ENCODE data around the gene NPY2R. TPM values are rescaled to one million over a fixed set of nuclear protein-coding genes. Genes with fewer than 3 reads are reported as not detected.

Gene NPY2R
- total RNA-seq, 1 experiment from 2014 or later: not detected

DNA sequence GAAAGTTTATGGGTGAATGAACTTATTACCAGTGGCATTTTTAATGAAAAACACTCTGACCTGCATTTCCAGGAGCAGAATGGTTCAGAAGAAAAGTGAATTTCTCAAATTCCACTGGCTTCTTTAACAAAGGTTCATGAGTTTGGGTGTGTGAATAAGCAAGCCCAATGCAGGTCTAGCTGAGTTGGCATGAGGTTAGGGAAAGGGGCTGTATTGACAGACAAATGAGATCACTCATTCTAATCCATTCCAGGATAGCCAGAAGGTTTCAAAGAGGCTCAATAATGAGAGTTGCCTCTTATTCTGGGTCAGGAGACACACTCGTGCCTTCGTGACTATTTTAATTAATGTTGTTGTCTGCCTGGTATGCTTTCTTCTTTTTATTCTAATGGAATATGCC, 43.7 kb upstream of the NPY2R start:
- Histone ChIP-seq H3K4me3 (ENCODE audit: low read depth in 2 of 2, low read length in 2 of 2) (no peak overlapping the region), H3K4me1 (ENCODE audit: control insufficient read depth, insufficient read depth, low read length) (no peaks in the 10 kb centered on the region), H3K27me3 (ENCODE audit: control insufficient read depth, insufficient read depth, low read length) (no peaks in the 10 kb centered on the region), H3K9me3 (ENCODE audit: control insufficient read depth, insufficient read depth, low read depth, low read length) (no peaks in the 10 kb centered on the region), H3K27ac (ENCODE audit: low read length) (no peak overlapping the region), H3K36me3 (ENCODE audit: control insufficient read depth, insufficient read depth, low read length) (no peaks in the 10 kb centered on the region)
- in situ Hi-C loops (cut with HindIII; ENCODE audit: low pct_unique_long_range_greater_than_20kb, low sequenced_read_pairs) (no loop called here), intact Hi-C loops (cut with micrococcal nuclease; ENCODE audit: unreplicated experiment) (no loop called here)
- TF ChIP-seq TCF7L2 (IDR thresholded peaks at IDR 0.05; ENCODE audit: low read depth, low read length): no peak
- no peak for TF ChIP-seq SIN3A (IDR thresholded peaks at IDR 0.05; ENCODE audit: borderline replicate concordance, insufficient read depth, low read depth, low read length)
- no peak for TF ChIP-seq POLR2AphosphoS5 (IDR thresholded peaks at IDR 0.05; ENCODE audit: low read depth, low read length)
- TF ChIP-seq, protein P1, sequence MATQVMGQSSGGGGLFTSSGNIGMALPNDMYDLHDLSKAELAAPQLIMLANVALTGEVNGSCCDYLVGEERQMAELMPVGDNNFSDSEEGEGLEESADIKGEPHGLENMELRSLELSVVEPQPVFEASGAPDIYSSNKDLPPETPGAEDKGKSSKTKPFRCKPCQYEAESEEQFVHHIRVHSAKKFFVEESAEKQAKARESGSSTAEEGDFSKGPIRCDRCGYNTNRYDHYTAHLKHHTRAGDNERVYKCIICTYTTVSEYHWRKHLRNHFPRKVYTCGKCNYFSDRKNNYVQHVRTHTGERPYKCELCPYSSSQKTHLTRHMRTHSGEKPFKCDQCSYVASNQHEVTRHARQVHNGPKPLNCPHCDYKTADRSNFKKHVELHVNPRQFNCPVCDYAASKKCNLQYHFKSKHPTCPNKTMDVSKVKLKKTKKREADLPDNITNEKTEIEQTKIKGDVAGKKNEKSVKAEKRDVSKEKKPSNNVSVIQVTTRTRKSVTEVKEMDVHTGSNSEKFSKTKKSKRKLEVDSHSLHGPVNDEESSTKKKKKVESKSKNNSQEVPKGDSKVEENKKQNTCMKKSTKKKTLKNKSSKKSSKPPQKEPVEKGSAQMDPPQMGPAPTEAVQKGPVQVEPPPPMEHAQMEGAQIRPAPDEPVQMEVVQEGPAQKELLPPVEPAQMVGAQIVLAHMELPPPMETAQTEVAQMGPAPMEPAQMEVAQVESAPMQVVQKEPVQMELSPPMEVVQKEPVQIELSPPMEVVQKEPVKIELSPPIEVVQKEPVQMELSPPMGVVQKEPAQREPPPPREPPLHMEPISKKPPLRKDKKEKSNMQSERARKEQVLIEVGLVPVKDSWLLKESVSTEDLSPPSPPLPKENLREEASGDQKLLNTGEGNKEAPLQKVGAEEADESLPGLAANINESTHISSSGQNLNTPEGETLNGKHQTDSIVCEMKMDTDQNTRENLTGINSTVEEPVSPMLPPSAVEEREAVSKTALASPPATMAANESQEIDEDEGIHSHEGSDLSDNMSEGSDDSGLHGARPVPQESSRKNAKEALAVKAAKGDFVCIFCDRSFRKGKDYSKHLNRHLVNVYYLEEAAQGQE (IDR thresholded peaks at IDR 0.05; ENCODE audit: insufficient read depth in 1 of 2, low read depth in 2 of 2, low read length in 1 of 2): no peak
- TF ChIP-seq, protein P2, sequence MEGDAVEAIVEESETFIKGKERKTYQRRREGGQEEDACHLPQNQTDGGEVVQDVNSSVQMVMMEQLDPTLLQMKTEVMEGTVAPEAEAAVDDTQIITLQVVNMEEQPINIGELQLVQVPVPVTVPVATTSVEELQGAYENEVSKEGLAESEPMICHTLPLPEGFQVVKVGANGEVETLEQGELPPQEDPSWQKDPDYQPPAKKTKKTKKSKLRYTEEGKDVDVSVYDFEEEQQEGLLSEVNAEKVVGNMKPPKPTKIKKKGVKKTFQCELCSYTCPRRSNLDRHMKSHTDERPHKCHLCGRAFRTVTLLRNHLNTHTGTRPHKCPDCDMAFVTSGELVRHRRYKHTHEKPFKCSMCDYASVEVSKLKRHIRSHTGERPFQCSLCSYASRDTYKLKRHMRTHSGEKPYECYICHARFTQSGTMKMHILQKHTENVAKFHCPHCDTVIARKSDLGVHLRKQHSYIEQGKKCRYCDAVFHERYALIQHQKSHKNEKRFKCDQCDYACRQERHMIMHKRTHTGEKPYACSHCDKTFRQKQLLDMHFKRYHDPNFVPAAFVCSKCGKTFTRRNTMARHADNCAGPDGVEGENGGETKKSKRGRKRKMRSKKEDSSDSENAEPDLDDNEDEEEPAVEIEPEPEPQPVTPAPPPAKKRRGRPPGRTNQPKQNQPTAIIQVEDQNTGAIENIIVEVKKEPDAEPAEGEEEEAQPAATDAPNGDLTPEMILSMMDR (IDR thresholded peaks at IDR 0.05): no peak
- ChIA-PET CTCF (no interaction called here), POLR2A (no interaction called here)
- no TSS peak for BruUV-seq (replicated peaks)
- DNase-seq (ENCODE audit: low read depth, low spot score) (no peak), ATAC-seq (no peak)

DNA sequence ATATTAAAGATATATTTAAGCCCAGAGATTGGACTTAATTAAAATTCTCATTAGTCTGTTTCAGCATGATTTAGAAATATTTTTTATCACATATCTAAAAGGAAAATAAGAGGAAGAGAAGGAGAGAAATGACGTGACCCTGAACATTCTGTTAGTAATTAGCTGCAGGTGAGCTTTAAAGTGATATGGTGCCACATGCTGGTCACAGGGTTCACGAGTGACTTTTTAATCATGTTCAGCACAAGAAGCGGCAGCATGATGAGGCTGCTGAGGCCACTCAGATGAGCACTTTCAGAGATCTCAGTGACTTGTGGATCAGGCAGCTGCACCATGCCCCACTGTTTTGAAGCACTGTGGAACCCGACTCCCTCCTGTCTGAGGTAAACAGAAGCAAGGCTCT, 37.9 kb upstream of the NPY2R start:
- ChIA-PET POLR2A (no interaction called here), CTCF (no interaction called here)
- TF ChIP-seq TCF7L2 (IDR thresholded peaks at IDR 0.05; ENCODE audit: low read depth, low read length): no peak
- TF ChIP-seq, protein P2 (IDR thresholded peaks at IDR 0.05): no peak
- TF ChIP-seq, protein P1 (IDR thresholded peaks at IDR 0.05; ENCODE audit: insufficient read depth in 1 of 2, low read depth in 2 of 2, low read length in 1 of 2): no peak
- TF ChIP-seq POLR2AphosphoS5 (IDR thresholded peaks at IDR 0.05; ENCODE audit: low read depth, low read length): no peak
- no peak for TF ChIP-seq SIN3A (IDR thresholded peaks at IDR 0.05; ENCODE audit: borderline replicate concordance, insufficient read depth, low read depth, low read length)
- H3K27me3 ChIP-seq (ENCODE audit: control insufficient read depth, insufficient read depth, low read length): no peaks in the 10 kb centered on the region; the same call in 1 of the 2 replicates
- H3K36me3 ChIP-seq (ENCODE audit: control insufficient read depth, insufficient read depth, low read length): no peaks in the 10 kb centered on the region
- intact Hi-C loops (cut with micrococcal nuclease; ENCODE audit: unreplicated experiment): no loop called here
- no peaks in the 10 kb centered on the region for H3K9me3 ChIP-seq (ENCODE audit: control insufficient read depth, insufficient read depth, low read depth, low read length)
- ATAC-seq (no peak), DNase-seq (ENCODE audit: low read depth, low spot score) (no peak)
- BruUV-seq (replicated peaks): no TSS peak
- H3K4me3 ChIP-seq (ENCODE audit: low read depth in 2 of 2, low read length in 2 of 2): no peak overlapping the region
- H3K27ac ChIP-seq (ENCODE audit: low read length): no peak overlapping the region
- in situ Hi-C loops (cut with HindIII; ENCODE audit: low pct_unique_long_range_greater_than_20kb, low sequenced_read_pairs): no loop called here
- H3K4me1 ChIP-seq (ENCODE audit: control insufficient read depth, insufficient read depth, low read length): no peaks in the 10 kb centered on the region

All from Panc1 (cell line).